Measurements from ENCODE around the gene GNLY.
"Not testable (repeated sequence)": the region's sequence is repeated elsewhere in the genome, so short reads cannot be mapped to it uniquely, and the experiment has no call there.

DNA sequence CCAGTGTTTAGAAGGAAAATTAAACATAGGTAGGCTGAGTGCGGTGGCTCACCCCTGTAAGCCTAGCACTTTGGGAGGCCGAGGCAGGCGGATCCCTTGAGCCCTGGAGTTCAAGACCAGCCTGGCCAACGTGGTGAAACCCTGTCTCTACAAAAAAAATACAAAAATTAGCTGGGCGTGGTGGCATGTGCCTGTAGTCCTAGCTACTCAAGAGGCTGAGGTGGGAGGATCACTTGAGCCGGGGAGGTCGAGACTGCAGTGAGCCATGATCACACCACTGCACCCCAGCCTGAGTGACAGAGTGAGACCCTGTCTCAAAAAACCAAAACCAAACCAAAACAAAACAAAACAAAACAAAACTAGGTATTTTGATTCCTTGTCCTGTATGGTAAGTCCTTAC is 20.3 kb downstream of the GNLY start:
- TF ChIP-seq, protein P1, sequence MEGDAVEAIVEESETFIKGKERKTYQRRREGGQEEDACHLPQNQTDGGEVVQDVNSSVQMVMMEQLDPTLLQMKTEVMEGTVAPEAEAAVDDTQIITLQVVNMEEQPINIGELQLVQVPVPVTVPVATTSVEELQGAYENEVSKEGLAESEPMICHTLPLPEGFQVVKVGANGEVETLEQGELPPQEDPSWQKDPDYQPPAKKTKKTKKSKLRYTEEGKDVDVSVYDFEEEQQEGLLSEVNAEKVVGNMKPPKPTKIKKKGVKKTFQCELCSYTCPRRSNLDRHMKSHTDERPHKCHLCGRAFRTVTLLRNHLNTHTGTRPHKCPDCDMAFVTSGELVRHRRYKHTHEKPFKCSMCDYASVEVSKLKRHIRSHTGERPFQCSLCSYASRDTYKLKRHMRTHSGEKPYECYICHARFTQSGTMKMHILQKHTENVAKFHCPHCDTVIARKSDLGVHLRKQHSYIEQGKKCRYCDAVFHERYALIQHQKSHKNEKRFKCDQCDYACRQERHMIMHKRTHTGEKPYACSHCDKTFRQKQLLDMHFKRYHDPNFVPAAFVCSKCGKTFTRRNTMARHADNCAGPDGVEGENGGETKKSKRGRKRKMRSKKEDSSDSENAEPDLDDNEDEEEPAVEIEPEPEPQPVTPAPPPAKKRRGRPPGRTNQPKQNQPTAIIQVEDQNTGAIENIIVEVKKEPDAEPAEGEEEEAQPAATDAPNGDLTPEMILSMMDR (IDR thresholded peaks at IDR 0.05; ENCODE audit: insufficient read depth, low read depth, low read length) = not testable (repeated sequence)
- TF ChIP-seq EZH2 (IDR thresholded peaks at IDR 0.05; ENCODE audit: insufficient read depth, low read length) = not testable (repeated sequence)

Measured in astrocyte (in vitro differentiated cells and primary cell).